Stimulated activated CD8-positive, alpha-beta memory T cell treated with anti-CD3 and anti-CD28 coated beads, Interleukin-4, amount 100 ng/mL, for 4 hours (primary cell): Measurements from ENCODE around the gene OTOF.

Source experiments
- DNase-seq, 2 donors: peaks; one replicate each; pipeline ENCODE4 v3.0.0-alpha.2; 2020; ENCODE audit warnings: low read depth in 2 of 2, low spot score in 1 of 2

The OTOF gene

GRCh38 chr2:26503231-26503880, 25.4 kb upstream of the OTOF start:
- DNase-seq, result peak; percentile 47 to 59

GRCh38 chr2:26500406-26500805, 22.5 kb upstream of the OTOF start:
- no peak for DNase-seq

- no peak for DNase-seq
These were observed 17.9 kb upstream of the OTOF start for GRCh38 chr2:26495705-26496297.

GRCh38 chr2:26494891-26495290, 17.0 kb upstream of the OTOF start:
- DNase-seq, result no peak

- DNase-seq, result no peak
These were observed 16.3 kb upstream of the OTOF start for GRCh38 chr2:26494199-26494598.

GRCh38 chr2:26493566-26493965, 15.6 kb upstream of the OTOF start:
- DNase-seq, result no peak

- DNase-seq, result no peak
These were observed 15.0 kb upstream of the OTOF start for GRCh38 chr2:26492749-26493515.

- no peak for DNase-seq
These were observed 13.7 kb upstream of the OTOF start for GRCh38 chr2:26491563-26492167.

- DNase-seq, result no peak
These were observed 11.4 kb upstream of the OTOF start for GRCh38 chr2:26489213-26489850.

GRCh38 chr2:26488463-26489212, 10.7 kb upstream of the OTOF start:
- DNase-seq, result no peak

- no peak for DNase-seq
These were observed 9.3 kb upstream of the OTOF start for GRCh38 chr2:26487192-26487591.

GRCh38 chr2:26486789-26487188, 8.9 kb upstream of the OTOF start:
- no peak for DNase-seq

- no peak for DNase-seq
These were observed 7.9 kb upstream of the OTOF start for GRCh38 chr2:26485725-26486418.

- no peak for DNase-seq
These were observed 7.2 kb upstream of the OTOF start for GRCh38 chr2:26485099-26485498.

GRCh38 chr2:26484579-26484978, 6.7 kb upstream of the OTOF start:
- DNase-seq, result no peak

- DNase-seq, result no peak
These were observed 6.1 kb upstream of the OTOF start for GRCh38 chr2:26483957-26484565.

GRCh38 chr2:26483516-26483915, 5.6 kb upstream of the OTOF start:
- no peak for DNase-seq

- no peak for DNase-seq
These were observed 5.1 kb upstream of the OTOF start for GRCh38 chr2:26483027-26483326.

GRCh38 chr2:26482211-26483026, 4.5 kb upstream of the OTOF start:
- DNase-seq, result no peak
